ENCODE data around the gene PITPNC1.
"Not testable (repeated sequence)": the region's sequence is repeated elsewhere in the genome, so short reads cannot be mapped to it uniquely, and the experiment has no call there.

The PITPNC1 gene

GRCh38 chr17:67415291-67415690 is 38.2 kb downstream of the PITPNC1 start:
- Histone ChIP-seq H3K36me3 (no peaks in the 10 kb centered on the region), H3K27me3 (no peaks in the 10 kb centered on the region), H3K4me3 (no peak overlapping the region), H3K4me1 (no peaks in the 10 kb centered on the region), H3K27ac (no peak overlapping the region), H3K9me3 (peaks cover 0 to 6% (median 0%) of the 10 kb centered on the region in 3 donors)
- TF ChIP-seq, protein P1, sequence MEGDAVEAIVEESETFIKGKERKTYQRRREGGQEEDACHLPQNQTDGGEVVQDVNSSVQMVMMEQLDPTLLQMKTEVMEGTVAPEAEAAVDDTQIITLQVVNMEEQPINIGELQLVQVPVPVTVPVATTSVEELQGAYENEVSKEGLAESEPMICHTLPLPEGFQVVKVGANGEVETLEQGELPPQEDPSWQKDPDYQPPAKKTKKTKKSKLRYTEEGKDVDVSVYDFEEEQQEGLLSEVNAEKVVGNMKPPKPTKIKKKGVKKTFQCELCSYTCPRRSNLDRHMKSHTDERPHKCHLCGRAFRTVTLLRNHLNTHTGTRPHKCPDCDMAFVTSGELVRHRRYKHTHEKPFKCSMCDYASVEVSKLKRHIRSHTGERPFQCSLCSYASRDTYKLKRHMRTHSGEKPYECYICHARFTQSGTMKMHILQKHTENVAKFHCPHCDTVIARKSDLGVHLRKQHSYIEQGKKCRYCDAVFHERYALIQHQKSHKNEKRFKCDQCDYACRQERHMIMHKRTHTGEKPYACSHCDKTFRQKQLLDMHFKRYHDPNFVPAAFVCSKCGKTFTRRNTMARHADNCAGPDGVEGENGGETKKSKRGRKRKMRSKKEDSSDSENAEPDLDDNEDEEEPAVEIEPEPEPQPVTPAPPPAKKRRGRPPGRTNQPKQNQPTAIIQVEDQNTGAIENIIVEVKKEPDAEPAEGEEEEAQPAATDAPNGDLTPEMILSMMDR (IDR thresholded peaks at IDR 0.05), result no peak
- DNase-seq, result no peak
- intact Hi-C loops (cut with DNase I; ENCODE audit: low total_unique reads), result no loop called here

DNA sequence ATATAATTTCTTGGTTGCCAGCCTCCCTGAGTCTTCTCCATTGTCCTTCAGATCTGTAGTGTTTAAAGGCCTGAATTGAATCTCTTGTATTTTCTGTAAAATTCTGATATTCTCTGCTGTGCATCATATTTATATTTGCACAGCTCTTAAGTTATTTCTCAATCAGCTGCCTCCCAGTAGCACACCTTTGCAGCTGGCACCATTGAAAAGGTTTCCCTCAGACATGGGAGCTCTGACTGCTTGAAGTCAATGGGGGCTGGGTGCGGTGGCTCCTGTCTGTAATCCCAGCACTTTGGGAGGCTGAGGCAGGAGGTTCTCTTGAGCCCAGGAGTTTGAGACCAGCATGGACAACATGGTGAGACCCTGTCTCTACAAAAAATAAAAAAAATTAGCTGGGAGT is 40.4 kb downstream of the PITPNC1 start:
- no peak overlapping the region for H3K4me3 ChIP-seq
- intact Hi-C loops (cut with DNase I; ENCODE audit: low total_unique reads), result no loop called here

GRCh38 chr17:67420994-67421393 is 43.9 kb downstream of the PITPNC1 start:
- DNase-seq, result no peak
- no peaks in the 10 kb centered on the region for H3K27me3 ChIP-seq
- H3K9me3 ChIP-seq, result no peaks in the 10 kb centered on the region
- TF ChIP-seq, protein P1 (IDR thresholded peaks at IDR 0.05), result no peak
- H3K27ac ChIP-seq, result no peak overlapping the region
- no peak overlapping the region for H3K4me3 ChIP-seq
- intact Hi-C loops (cut with DNase I; ENCODE audit: low total_unique reads), result no loop called here
- H3K36me3 ChIP-seq, result no peaks in the 10 kb centered on the region
- peaks cover 0 to 4% (median 0%) of the 10 kb centered on the region in 4 donors for H3K4me1 ChIP-seq

More for the DNA sequence above, 40.4 kb downstream of the PITPNC1 start:
- TF ChIP-seq, protein P1 (IDR thresholded peaks at IDR 0.05), result no peak
- Histone ChIP-seq H3K4me1 (peaks cover 0 to 4% (median 0%) of the 10 kb centered on the region in 4 donors), H3K9me3 (peaks cover 0 to 6% (median 0%) of the 10 kb centered on the region in 3 donors), H3K27me3 (no peaks in the 10 kb centered on the region), H3K36me3 (no peaks in the 10 kb centered on the region), H3K27ac (no peak overlapping the region)
- DNase-seq, result no peak

- no peak overlapping the region for H3K4me3 ChIP-seq
- no peak overlapping the region for H3K27ac ChIP-seq
- DNase-seq, result no peak
- no peaks in the 10 kb centered on the region for H3K36me3 ChIP-seq
- intact Hi-C loops (cut with DNase I; ENCODE audit: low total_unique reads), result no loop called here
- no peaks in the 10 kb centered on the region for H3K27me3 ChIP-seq
- TF ChIP-seq, protein P1 (IDR thresholded peaks at IDR 0.05), result no peak
- H3K4me1 ChIP-seq, result peaks cover 0 to 4% (median 0%) of the 10 kb centered on the region in 4 donors
- no peaks in the 10 kb centered on the region for H3K9me3 ChIP-seq
These were observed 44.8 kb downstream of the PITPNC1 start for GRCh38 chr17:67421869-67422273.

- DNase-seq; H3K27ac ChIP-seq; H3K4me3 ChIP-seq; intact Hi-C loops (cut with DNase I; ENCODE audit: low total_unique reads); H3K27me3 ChIP-seq; H3K36me3 ChIP-seq; H3K9me3 ChIP-seq; H3K4me1 ChIP-seq: not testable (repeated sequence)
These were observed 45.2 kb downstream of the PITPNC1 start for GRCh38 chr17:67422296-67422695.

GRCh38 chr17:67422897-67423296 is 45.8 kb downstream of the PITPNC1 start:
- intact Hi-C loops (cut with DNase I; ENCODE audit: low total_unique reads), result no loop called here
- no peaks in the 10 kb centered on the region for H3K9me3 ChIP-seq
- TF ChIP-seq, protein P1 (IDR thresholded peaks at IDR 0.05), result no peak
- H3K27ac ChIP-seq, result no peak overlapping the region
- DNase-seq, result no peak
- peaks cover 0 to 4% (median 0%) of the 10 kb centered on the region in 4 donors for H3K4me1 ChIP-seq
- H3K36me3 ChIP-seq, result no peaks in the 10 kb centered on the region
- H3K4me3 ChIP-seq, result no peak overlapping the region
- H3K27me3 ChIP-seq, result no peaks in the 10 kb centered on the region
